ENCODE data around the gene GGA3. TPM values are rescaled to one million over a fixed set of nuclear protein-coding genes. Genes with fewer than 3 reads are reported as not detected.
A peak's percentile ranks its signal among the peaks of the same experiment; 100 is the strongest.
"Not testable (repeated sequence)": the region's sequence is repeated elsewhere in the genome, so short reads cannot be mapped to it uniquely, and the experiment has no call there.

The GGA3 gene
- polyA plus RNA-seq, 1 donor from 2014 or later, result 15.7 TPM

- TF ChIP-seq RAD21 (conservative IDR thresholded peaks at IDR 0.05) (peak; percentile 33), SMC3 (conservative IDR thresholded peaks at IDR 0.05; ENCODE audit: poor library complexity) (no peak), REST (IDR thresholded peaks at IDR 0.05; ENCODE audit: borderline replicate concordance) (no peak), POLR2AphosphoS5 (IDR thresholded peaks at IDR 0.05) (no peak), EZH2 (IDR thresholded peaks at IDR 0.05; ENCODE audit: borderline replicate concordance, insufficient read depth, low read length, poor library complexity, severe bottlenecking) (no peak), MXI1 (conservative IDR thresholded peaks at IDR 0.05; ENCODE audit: poor library complexity, severe bottlenecking) (no peak), CTCF (IDR thresholded peaks at IDR 0.05; ENCODE audit: poor library complexity, severe bottlenecking) (peak; percentile 56), TAF1 (IDR thresholded peaks at IDR 0.05; ENCODE audit: low read depth) (no peak), EP300 (conservative IDR thresholded peaks at IDR 0.05; ENCODE audit: poor library complexity, severe bottlenecking) (no peak)
- Histone ChIP-seq H2AFZ (ENCODE audit: low read depth, low read length) (peak overlapping the region; percentile 93), H3K36me3 (ENCODE audit: insufficient read depth, low read length) (no peaks in the 10 kb centered on the region), H3K79me2 (replicated peaks; ENCODE audit: insufficient read depth, low read length) (peaks cover 31% of the 10 kb centered on the region), H3F3A (ENCODE audit: insufficient read depth, low read length, poor library complexity, severe bottlenecking) (no peaks in the 10 kb centered on the region), H3K27ac (ENCODE audit: low read length) (peak overlapping the region; percentile 97), H3K4me3 (ENCODE audit: low read length) (peak overlapping the region; percentile 100), H3K27me3 (ENCODE audit: insufficient read depth, low read depth, low read length) (no peaks in the 10 kb centered on the region), H3K9me3 (ENCODE audit: low read length) (no peaks in the 10 kb centered on the region), H3K9ac (ENCODE audit: low read length) (peak overlapping the region; percentile 94), H3K9me2 (ENCODE audit: insufficient read depth, low read length) (no peaks in the 10 kb centered on the region), H4K20me1 (ENCODE audit: insufficient read depth) (no peaks in the 10 kb centered on the region), H3K4me2 (ENCODE audit: low read length) (peak overlapping the region; percentile 66)
These were observed 618 bp downstream of the GGA3 start for GRCh38 chr17:75260641-75261335.

- not testable (repeated sequence) for H2AFZ ChIP-seq (ENCODE audit: low read depth, low read length); H3K4me3 ChIP-seq (ENCODE audit: low read length); H3K9ac ChIP-seq (ENCODE audit: low read length); H3K4me2 ChIP-seq (ENCODE audit: low read length); H3F3A ChIP-seq (ENCODE audit: insufficient read depth, low read length, poor library complexity, severe bottlenecking); H3K27ac ChIP-seq (ENCODE audit: low read length); H4K20me1 ChIP-seq (ENCODE audit: insufficient read depth); H3K9me2 ChIP-seq (ENCODE audit: insufficient read depth, low read length); H3K9me3 ChIP-seq (ENCODE audit: low read length); H3K27me3 ChIP-seq (ENCODE audit: insufficient read depth, low read depth, low read length); H3K36me3 ChIP-seq (ENCODE audit: insufficient read depth, low read length)
- peaks cover 23% of the 10 kb centered on the region for H3K79me2 ChIP-seq (replicated peaks; ENCODE audit: insufficient read depth, low read length)
These were observed 4.2 kb downstream of the GGA3 start for GRCh38 chr17:75257228-75257627.

GRCh38 chr17:75255954-75256698 is 5.3 kb downstream of the GGA3 start:
- H3K79me2 ChIP-seq (replicated peaks; ENCODE audit: insufficient read depth, low read length), result peaks cover 20% of the 10 kb centered on the region

More at GRCh38 chr17:75255954-75256698, 5.3 kb downstream of the GGA3 start:
- H4K20me1 ChIP-seq (ENCODE audit: insufficient read depth); H3K9me2 ChIP-seq (ENCODE audit: insufficient read depth, low read length); H3K36me3 ChIP-seq (ENCODE audit: insufficient read depth, low read length); H2AFZ ChIP-seq (ENCODE audit: low read depth, low read length); H3K27me3 ChIP-seq (ENCODE audit: insufficient read depth, low read depth, low read length); H3K27ac ChIP-seq (ENCODE audit: low read length); H3K4me2 ChIP-seq (ENCODE audit: low read length); H3K9me3 ChIP-seq (ENCODE audit: low read length); H3K9ac ChIP-seq (ENCODE audit: low read length); H3K4me3 ChIP-seq (ENCODE audit: low read length); H3F3A ChIP-seq (ENCODE audit: insufficient read depth, low read length, poor library complexity, severe bottlenecking): not testable (repeated sequence)

All from neural cell (in vitro differentiated cells).